Activated CD8-positive, alpha-beta T cell treated with anti-CD3 and anti-CD28 coated beads for 36 hours (primary cell): ENCODE data around the gene HHIPL1. TPM values are rescaled to one million over a fixed set of nuclear protein-coding genes. Genes with fewer than 3 reads are reported as not detected.

Experiments
- ATAC-seq: fragments of 200-7000 bp; cut with Tn5 transposase; one replicate; pipeline ENCODE4 v1.10.0; 2021; ENCODE audit warnings: mild to moderate bottlenecking, moderate library complexity
- CTCF ChIA-PET: fragments of 350-600 bp; sonication (Branson Sonifier 250); formaldehyde crosslinking; loops from one replicate; lab custom pipeline; 2021; ENCODE audit warnings: antibody characterized with exemption; lab: Charles Lee
- POLR2A ChIA-PET: fragments of 350-600 bp; sonication (Branson Sonifier 250); formaldehyde crosslinking; loops from one replicate; lab custom pipeline; 2021; ENCODE audit warnings: antibody characterized with exemption; lab: Charles Lee
- DNase-seq: peaks from one replicate; pipeline ENCODE4 v3.0.0-alpha.2; 2020
- H3K27ac Mint-ChIP-seq: one replicate; pipeline ENCODE4 v1.8.0; 2021; ENCODE audit warnings: mild to moderate bottlenecking, mixed read lengths
- H3K27me3 Mint-ChIP-seq: one replicate; pipeline ENCODE4 v1.8.0; 2021; ENCODE audit warnings: mixed read lengths
- H3K36me3 Mint-ChIP-seq: one replicate; pipeline ENCODE4 v1.8.0; 2021; ENCODE audit warnings: low read depth, mixed read lengths
- H3K4me1 Mint-ChIP-seq: one replicate; pipeline ENCODE4 v1.8.0; 2021; ENCODE audit warnings: low read depth, mixed read lengths
- H3K4me3 Mint-ChIP-seq: one replicate; pipeline ENCODE4 v1.8.0; 2021; ENCODE audit warnings: mild to moderate bottlenecking, moderate library complexity, mixed read lengths
- H3K9me3 Mint-ChIP-seq: one replicate; pipeline ENCODE4 v1.8.0; 2021; ENCODE audit warnings: mixed read lengths
- intact Hi-C: fragments of 100-400 bp; cut with micrococcal nuclease; formaldehyde crosslinking; loops from one replicate; pipeline ENCODE4 v1.10.0; 2022
- total RNA-seq, 2 experiments: library from RNA; stranded (reverse); gene quantifications; one replicate each; pipeline ENCODE4 v1.2.3, GENCODE V29; 2021
- TF ChIP-seq, protein P1 (sequence below): fragments of 200-600 bp; IDR thresholded peaks from one replicate; pipeline ENCODE4 v1.8.0; 2022; ENCODE audit warnings: antibody characterized with exemption, mild to moderate bottlenecking

The HHIPL1 gene
- total RNA-seq, 2 experiments from 2014 or later: 0.05 to 0.07 TPM

DNA sequence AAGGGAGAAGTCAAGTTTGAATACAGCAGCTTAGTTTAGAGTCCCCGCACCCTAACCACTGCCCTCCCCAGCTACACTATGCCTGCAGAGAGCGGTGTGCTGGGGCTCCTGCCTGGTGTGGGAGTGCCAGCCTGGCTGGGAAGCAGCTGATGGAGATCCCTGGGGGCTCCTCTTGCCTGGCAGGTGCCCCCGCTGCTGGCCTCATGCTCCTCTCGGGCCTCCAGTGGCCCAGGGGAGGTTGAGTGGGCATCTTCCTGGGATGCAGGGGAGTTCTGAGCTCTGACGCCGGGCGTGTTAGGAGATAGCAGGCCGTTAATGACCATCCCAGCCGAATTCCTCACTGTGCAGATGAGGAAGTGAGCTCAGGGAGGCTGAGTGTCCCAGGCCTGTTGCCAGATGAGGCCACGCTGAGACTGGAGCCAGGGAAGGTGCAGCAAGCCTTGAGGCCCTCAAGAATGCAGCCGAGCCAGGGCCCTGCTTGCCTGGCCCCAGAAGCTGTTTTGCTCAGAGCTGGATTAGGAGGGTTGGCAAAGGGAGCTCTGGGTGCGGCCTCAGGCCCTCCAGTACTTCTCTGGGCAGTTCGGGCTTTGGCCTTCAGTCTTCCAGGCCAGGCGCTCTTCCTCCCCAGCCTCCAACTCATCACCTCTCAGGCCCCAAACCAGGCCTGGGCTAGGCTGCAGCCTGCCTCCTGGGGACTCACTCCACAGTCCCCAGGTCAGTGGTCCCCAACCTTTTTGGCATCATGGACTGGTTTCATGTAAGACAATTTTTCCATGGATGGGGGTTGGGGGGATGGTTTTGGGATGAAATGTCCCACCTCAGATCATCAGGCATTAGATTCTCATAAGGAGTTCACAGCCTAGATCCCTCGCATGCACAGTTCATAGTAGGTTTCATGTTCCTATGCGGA, 32.6 kb downstream of the HHIPL1 start:
- CTCF ChIA-PET: interaction anchor here (0.8 to 1.1 kb wide), 2 partner anchors 11 to 49 kb away, joined by 4 to 6 read pairs; no protein-coding TSS in a partner anchor

DNA sequence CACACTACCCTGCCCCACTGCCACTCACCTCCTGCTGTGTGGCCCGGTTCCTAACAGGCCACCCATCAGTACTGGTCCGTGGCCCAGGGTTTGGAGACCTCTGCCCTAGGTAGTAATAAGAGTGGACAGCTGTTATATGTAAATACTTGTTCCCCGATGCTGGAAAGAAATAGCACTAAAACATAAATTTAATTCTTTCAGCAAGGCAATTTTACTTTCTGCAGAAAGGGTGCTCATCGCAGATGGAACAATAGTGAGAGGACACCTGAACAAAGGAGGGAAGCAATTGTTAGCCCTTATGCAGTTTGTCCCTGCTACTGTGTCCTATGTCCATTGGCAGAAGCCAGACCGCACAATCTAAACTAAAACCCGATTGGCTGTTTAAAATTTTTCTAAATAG, 33.3 kb downstream of the HHIPL1 start:
- Mint-ChIP-seq H3K4me1 (peaks cover 11% of the 10 kb centered on the region), H3K27me3 (peaks cover 3% of the 10 kb centered on the region), H3K27ac (no peak overlapping the region), H3K9me3 (peaks cover 9% of the 10 kb centered on the region), H3K4me3 (no peak overlapping the region), H3K36me3 (no peaks in the 10 kb centered on the region)
- DNase-seq (no peak), ATAC-seq (no peak)
- CTCF ChIA-PET: no interaction called here
- intact Hi-C loops: no loop called here
- TF ChIP-seq, protein P1, sequence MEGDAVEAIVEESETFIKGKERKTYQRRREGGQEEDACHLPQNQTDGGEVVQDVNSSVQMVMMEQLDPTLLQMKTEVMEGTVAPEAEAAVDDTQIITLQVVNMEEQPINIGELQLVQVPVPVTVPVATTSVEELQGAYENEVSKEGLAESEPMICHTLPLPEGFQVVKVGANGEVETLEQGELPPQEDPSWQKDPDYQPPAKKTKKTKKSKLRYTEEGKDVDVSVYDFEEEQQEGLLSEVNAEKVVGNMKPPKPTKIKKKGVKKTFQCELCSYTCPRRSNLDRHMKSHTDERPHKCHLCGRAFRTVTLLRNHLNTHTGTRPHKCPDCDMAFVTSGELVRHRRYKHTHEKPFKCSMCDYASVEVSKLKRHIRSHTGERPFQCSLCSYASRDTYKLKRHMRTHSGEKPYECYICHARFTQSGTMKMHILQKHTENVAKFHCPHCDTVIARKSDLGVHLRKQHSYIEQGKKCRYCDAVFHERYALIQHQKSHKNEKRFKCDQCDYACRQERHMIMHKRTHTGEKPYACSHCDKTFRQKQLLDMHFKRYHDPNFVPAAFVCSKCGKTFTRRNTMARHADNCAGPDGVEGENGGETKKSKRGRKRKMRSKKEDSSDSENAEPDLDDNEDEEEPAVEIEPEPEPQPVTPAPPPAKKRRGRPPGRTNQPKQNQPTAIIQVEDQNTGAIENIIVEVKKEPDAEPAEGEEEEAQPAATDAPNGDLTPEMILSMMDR: no peak
- POLR2A ChIA-PET: no interaction called here

More for the DNA sequence above, 32.6 kb downstream of the HHIPL1 start:
- POLR2A ChIA-PET: no interaction called here
- DNase-seq (no peak), ATAC-seq (no peak)
- TF ChIP-seq, protein P1: no peak
- H3K27me3 Mint-ChIP-seq: peaks cover 3% of the 10 kb centered on the region
- peaks cover 9% of the 10 kb centered on the region for H3K9me3 Mint-ChIP-seq
- H3K4me3 Mint-ChIP-seq: no peak overlapping the region
- peaks cover 11% of the 10 kb centered on the region for H3K4me1 Mint-ChIP-seq
- no peak overlapping the region for H3K27ac Mint-ChIP-seq
- no peaks in the 10 kb centered on the region for H3K36me3 Mint-ChIP-seq
- intact Hi-C loops: no loop called here

DNA sequence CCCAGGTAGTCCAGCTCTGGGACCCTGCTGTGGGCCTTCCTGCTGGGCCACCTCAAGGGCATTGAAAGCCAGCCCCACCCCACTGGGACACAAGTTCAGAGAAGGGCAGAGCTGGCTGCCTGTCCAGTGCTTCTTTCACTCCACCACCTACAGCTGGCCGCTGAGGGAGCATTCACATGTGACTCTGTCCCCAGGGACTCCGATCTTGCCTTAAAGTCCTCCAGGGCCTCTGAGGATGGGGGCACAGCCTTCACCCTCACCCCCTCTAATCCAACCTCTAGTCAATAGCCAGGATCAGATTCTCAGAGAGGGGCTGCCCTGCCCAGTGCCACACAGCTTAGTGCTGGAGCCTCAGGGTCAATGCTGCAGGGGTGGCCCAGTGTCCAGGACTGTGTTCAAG, 34.2 kb downstream of the HHIPL1 start:
- TF ChIP-seq, protein P1: no peak
- CTCF ChIA-PET: interaction anchor here (0.8 to 1.7 kb wide), 3 partner anchors 10 to 207 kb away, joined by 3 to 6 read pairs (median 5); no protein-coding TSS in a partner anchor
- ATAC-seq: no peak

DNA sequence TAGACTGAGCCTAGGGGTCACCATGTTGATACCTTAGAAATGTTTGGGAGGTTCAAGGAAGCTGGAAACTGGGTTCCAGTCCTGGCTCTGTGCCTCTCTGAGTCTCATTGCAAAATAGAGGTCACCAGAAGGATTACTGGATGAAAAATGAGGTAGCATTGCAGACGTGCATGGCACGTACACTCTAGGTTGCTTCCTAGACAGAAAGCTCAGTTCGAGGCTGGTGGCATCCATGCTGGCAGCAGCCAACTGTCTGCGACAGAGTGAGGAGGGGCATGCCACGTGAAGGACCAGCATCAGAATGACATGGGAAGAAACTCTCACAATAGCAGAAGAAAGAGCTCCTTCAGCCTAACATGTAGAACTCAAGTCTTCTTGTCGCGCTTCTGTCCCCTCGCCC, 34.6 kb downstream of the HHIPL1 start:
- DNase-seq (no peak), ATAC-seq (no peak)
- H3K4me3 Mint-ChIP-seq: no peak overlapping the region
- CTCF ChIA-PET: interaction anchor here (1.7 kb wide), 2 partner anchors 9 to 205 kb away, joined by 5 to 6 read pairs; no protein-coding TSS in a partner anchor
- POLR2A ChIA-PET: no interaction called here
- intact Hi-C loops: no loop called here
- H3K4me1 Mint-ChIP-seq: peaks cover 11% of the 10 kb centered on the region
- TF ChIP-seq, protein P1: no peak
- H3K27me3 Mint-ChIP-seq: peaks cover 3% of the 10 kb centered on the region
- H3K9me3 Mint-ChIP-seq: peaks cover 9% of the 10 kb centered on the region
- no peak overlapping the region for H3K27ac Mint-ChIP-seq
- no peaks in the 10 kb centered on the region for H3K36me3 Mint-ChIP-seq

More for the DNA sequence above, 34.2 kb downstream of the HHIPL1 start:
- POLR2A ChIA-PET: no interaction called here
- no peak overlapping the region for H3K4me3 Mint-ChIP-seq
- H3K27me3 Mint-ChIP-seq: peaks cover 3% of the 10 kb centered on the region
- H3K9me3 Mint-ChIP-seq: peaks cover 9% of the 10 kb centered on the region
- intact Hi-C loops: no loop called here
- no peaks in the 10 kb centered on the region for H3K36me3 Mint-ChIP-seq
- DNase-seq: no peak
- H3K4me1 Mint-ChIP-seq: peaks cover 11% of the 10 kb centered on the region
- no peak overlapping the region for H3K27ac Mint-ChIP-seq

DNA sequence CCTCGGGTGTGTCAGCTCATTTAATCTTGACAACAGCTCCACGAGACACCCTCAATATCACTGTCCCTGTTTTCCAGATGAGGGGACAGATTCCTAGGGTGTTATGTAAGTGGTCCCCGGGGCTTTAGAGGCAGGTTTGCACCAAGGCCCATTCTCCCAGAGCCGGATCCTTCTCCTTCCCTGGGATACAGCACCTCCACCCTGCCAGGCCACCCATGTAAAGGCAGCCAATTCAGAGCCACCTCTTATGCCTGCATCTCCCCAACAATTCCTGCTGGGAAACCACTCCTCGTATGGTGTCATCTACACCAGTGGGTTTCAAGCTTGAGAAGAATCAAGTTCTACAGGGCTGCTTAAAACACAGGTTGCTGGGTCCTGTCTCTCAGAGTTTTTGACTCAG, 35.1 kb downstream of the HHIPL1 start:
- H3K4me1 Mint-ChIP-seq: peaks cover 11% of the 10 kb centered on the region
- H3K27ac Mint-ChIP-seq: no peak overlapping the region
- DNase-seq (no peak), ATAC-seq (no peak)
- H3K27me3 Mint-ChIP-seq: peaks cover 3% of the 10 kb centered on the region
- intact Hi-C loops: no loop called here
- no peaks in the 10 kb centered on the region for H3K36me3 Mint-ChIP-seq
- H3K4me3 Mint-ChIP-seq: no peak overlapping the region
- ChIA-PET CTCF (interaction anchor here (1.7 kb wide), 2 partner anchors 9 to 205 kb away, joined by 5 to 6 read pairs; no protein-coding TSS in a partner anchor), POLR2A (no interaction called here)
- TF ChIP-seq, protein P1: no peak
- H3K9me3 Mint-ChIP-seq: peaks cover 9% of the 10 kb centered on the region
